SK-N-MC (cell line): ENCODE data around the gene ABLIM1.

Experiments used
- EZH2 ChIP-seq: fragments of 200-600 bp; sonication (generic); IDR thresholded peaks from one replicate; pipeline ENCODE4 v1.6.1; 2017; ENCODE audit warnings: antibody characterized with exemption
- FOXP2 ChIP-seq: optimal IDR thresholded peaks from 2 replicates; pipeline ENCODE3; 2011; ENCODE audit warnings: mild to moderate bottlenecking, moderate library complexity; ENCODE audit not compliant: insufficient read depth; ENCODE audit errors: extremely low read length, control extremely low read depth

DNA sequence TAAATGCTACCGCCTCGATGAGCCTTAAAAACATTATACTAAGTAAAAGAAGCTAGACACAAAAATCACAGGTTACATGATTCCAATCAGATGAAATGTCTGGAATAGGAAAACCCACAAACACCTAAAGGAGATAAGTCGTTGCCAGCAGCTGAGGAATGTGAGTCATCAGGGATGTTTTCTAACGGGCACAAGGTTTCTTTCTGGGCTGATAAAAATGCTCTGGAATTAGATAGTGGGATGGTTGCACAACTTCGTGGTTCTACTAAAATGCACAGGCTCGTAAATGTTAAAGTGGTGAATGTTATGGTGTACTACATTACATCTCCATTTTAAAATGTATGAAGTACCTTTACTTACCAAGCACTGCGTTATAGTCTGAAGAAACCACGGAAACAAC is 9.7 kb downstream of the ABLIM1 start:
- TF ChIP-seq EZH2 (no peak), FOXP2 (no peak)
